K562 (cell line): Measurements from ENCODE around the gene RAB5B. TPM values are rescaled to one million over a fixed set of nuclear protein-coding genes. Genes with fewer than 3 reads are reported as not detected.

ENCODE experiments used
- BMI1 ChIP-seq: fragments of 150-350 bp; IDR thresholded peaks from 2 replicates; pipeline ENCODE4 v1.6.1; 2014; ENCODE audit warnings: low read length
- DDX20 ChIP-seq: fragments of 450-650 bp; IDR thresholded peaks from 2 replicates; pipeline ENCODE4 v1.6.1; 2016; ENCODE audit warnings: missing genetic modification characterization, low read depth, mild to moderate bottlenecking, missing compliant biosample characterization, moderate library complexity
- EWSR1 ChIP-seq: fragments of 450-650 bp; IDR thresholded peaks from 2 replicates; pipeline ENCODE4 v1.6.1; 2018; ENCODE audit warnings: borderline replicate concordance, mild to moderate bottlenecking, low read depth, moderate library complexity; ENCODE audit not compliant: partially characterized antibody
- HCFC1 ChIP-seq: IDR thresholded peaks from 2 replicates; pipeline ENCODE4 v1.6.1; 2012; ENCODE audit warnings: low read depth, low read length, improper control_type of control experiment
- HDAC6 ChIP-seq: IDR thresholded peaks from 2 replicates; pipeline ENCODE4 v1.6.1; 2012; ENCODE audit warnings: low read depth, mild to moderate bottlenecking, control low read depth, inconsistent platforms, low read length, moderate library complexity
- HNRNPLL ChIP-seq: fragments of 200-400 bp; formaldehyde crosslinking; IDR thresholded peaks from 2 replicates; pipeline ENCODE4 v1.6.1; 2017; ENCODE audit warnings: low read length, low read depth, mild to moderate bottlenecking; ENCODE audit not compliant: poor library complexity, severe bottlenecking
- HSF4 ChIP-seq: fragments of 250-450 bp; sonication (Bioruptor Pico); IDR thresholded peaks from 2 replicates; pipeline ENCODE4 v2.1.2; 2022; ENCODE audit warnings: mild to moderate bottlenecking, moderate library complexity, borderline replicate concordance
- LEF1 ChIP-seq: fragments of 450-650 bp; IDR thresholded peaks from 2 replicates; pipeline ENCODE4 v1.6.1; 2016; ENCODE audit warnings: mild to moderate bottlenecking
- NFRKB ChIP-seq: fragments of 450-650 bp; IDR thresholded peaks from 2 replicates; pipeline ENCODE4 v1.6.1; 2016; ENCODE audit warnings: low read depth
- POLR2A ChIP-seq: fragments of 450-650 bp; conservative IDR thresholded peaks from 2 replicates; pipeline ENCODE4 v1.6.1; 2016
- POLR2H ChIP-seq: IDR thresholded peaks from 2 replicates; pipeline ENCODE4 v1.6.1; 2016; ENCODE audit warnings: missing genetic modification characterization, low read depth, mild to moderate bottlenecking, control low read depth, missing compliant biosample characterization, moderate library complexity
- POLR3A ChIP-seq: IDR thresholded peaks from 2 replicates; pipeline ENCODE4 v1.6.1; 2011; ENCODE audit warnings: borderline replicate concordance, mild to moderate bottlenecking, moderate library complexity; ENCODE audit not compliant: insufficient read length, insufficient read depth; ENCODE audit errors: extremely low read depth
- PREB ChIP-seq: sonication (generic); formaldehyde crosslinking; IDR thresholded peaks from 2 replicates; pipeline ENCODE4 v1.8.1; 2023; ENCODE audit warnings: mild to moderate bottlenecking, missing genetic modification reagents
- PRPF4 ChIP-seq: fragments of 200-400 bp; formaldehyde crosslinking; IDR thresholded peaks from one replicate; pipeline ENCODE4 v1.6.1; 2017; ENCODE audit warnings: low read length, low read depth, mild to moderate bottlenecking; ENCODE audit not compliant: insufficient read depth, poor library complexity, severe bottlenecking
- SMARCA5 ChIP-seq: fragments of 450-650 bp; IDR thresholded peaks from 2 replicates; pipeline ENCODE4 v1.6.1; 2016
- STAT5B ChIP-seq: fragments of 250-450 bp; sonication (Bioruptor Pico); IDR thresholded peaks from 2 replicates; pipeline ENCODE4 v1.8.0; 2021; ENCODE audit warnings: mild to moderate bottlenecking, inconsistent platforms
- ZBTB8A ChIP-seq: fragments of 450-650 bp; IDR thresholded peaks from 2 replicates; pipeline ENCODE4 v1.6.1; 2018; ENCODE audit warnings: mild to moderate bottlenecking, moderate library complexity; ENCODE audit not compliant: partially characterized antibody
- ZC3H11A ChIP-seq: IDR thresholded peaks from 2 replicates; pipeline ENCODE4 v1.6.1; 2012; ENCODE audit warnings: low read depth, low read length, improper control_type of control experiment
- ZC3H8 ChIP-seq: fragments of 450-650 bp; IDR thresholded peaks from 2 replicates; pipeline ENCODE4 v1.6.1; 2017
- ZNF639 ChIP-seq, 2 experiments: fragments of 200-800 bp in 1 of 2; sonication (Bioruptor generic) in 1 of 2; sonication (generic) in 1 of 2; formaldehyde crosslinking in 1 of 2; IDR thresholded peaks in 1 of 2; conservative IDR thresholded peaks in 1 of 2; 2 replicates each; pipeline versions ENCODE4 v1.5.0 to v1.6.1; 2016 to 2020; ENCODE audit warnings: missing compliant biosample characterization in 1 of 2, missing genetic modification characterization in 1 of 2, missing genetic modification reagents in 1 of 2
- polyA plus RNA-seq, 8 experiments: library from polyadenylated mRNA; depleted of rRNA in 4 of 8; stranded (reverse) in 5 of 8; unstranded in 3 of 8; fragments of >200 nt; fragmentation: Nextera tagmentation in 2 of 8; fragmentation: Illumina TruSeq in 1 of 8; extraction: Ambion mirVana in 2 of 8; extraction: Trizol in 1 of 8; gene quantifications; 2 replicates each; pipeline versions ENCODE4 v1.2.1 to v1.2.3, GENCODE V29; 2011 to 2014; ENCODE audit warnings: inconsistent platforms in 1 of 8, missing spikeins in 1 of 8
- total RNA-seq, 7 experiments: library from RNA; depleted of rRNA in 6 of 7; stranded (reverse); fragments of >200 nt in 6 of 7; fragmentation: Illumina TruSeq in 2 of 7; extraction: Trizol in 2 of 7; gene quantifications; 2 replicates each; pipeline versions ENCODE4 v1.2.1 to v1.2.3, GENCODE V29; 2011 to 2021; ENCODE audit warnings: low replicate concordance in 1 of 7
- TF ChIP-seq, protein P1 (sequence below): fragments of 250-450 bp; sonication (Bioruptor Pico); IDR thresholded peaks from 2 replicates; pipeline ENCODE4 v1.8.0; 2022; ENCODE audit warnings: moderate library complexity, mild to moderate bottlenecking, inconsistent platforms
- TF ChIP-seq, protein P2 (sequence below): sonication (generic); formaldehyde crosslinking; IDR thresholded peaks from 2 replicates; pipeline ENCODE4 v1.8.0; 2022; ENCODE audit warnings: mild to moderate bottlenecking, missing genetic modification reagents
- TF ChIP-seq, protein P3 (sequence below): fragments of 250-450 bp; sonication (Bioruptor Pico); IDR thresholded peaks from 2 replicates; pipeline ENCODE4 v1.8.0; 2022; ENCODE audit warnings: inconsistent platforms

The RAB5B gene
- total and polyA plus RNA-seq, 9 of the 15 experiments (the other 6 are each of a cell fraction or from before 2014, with no cell fraction given), result 6.8 to 73.8 (median 25.2) TPM

DNA sequence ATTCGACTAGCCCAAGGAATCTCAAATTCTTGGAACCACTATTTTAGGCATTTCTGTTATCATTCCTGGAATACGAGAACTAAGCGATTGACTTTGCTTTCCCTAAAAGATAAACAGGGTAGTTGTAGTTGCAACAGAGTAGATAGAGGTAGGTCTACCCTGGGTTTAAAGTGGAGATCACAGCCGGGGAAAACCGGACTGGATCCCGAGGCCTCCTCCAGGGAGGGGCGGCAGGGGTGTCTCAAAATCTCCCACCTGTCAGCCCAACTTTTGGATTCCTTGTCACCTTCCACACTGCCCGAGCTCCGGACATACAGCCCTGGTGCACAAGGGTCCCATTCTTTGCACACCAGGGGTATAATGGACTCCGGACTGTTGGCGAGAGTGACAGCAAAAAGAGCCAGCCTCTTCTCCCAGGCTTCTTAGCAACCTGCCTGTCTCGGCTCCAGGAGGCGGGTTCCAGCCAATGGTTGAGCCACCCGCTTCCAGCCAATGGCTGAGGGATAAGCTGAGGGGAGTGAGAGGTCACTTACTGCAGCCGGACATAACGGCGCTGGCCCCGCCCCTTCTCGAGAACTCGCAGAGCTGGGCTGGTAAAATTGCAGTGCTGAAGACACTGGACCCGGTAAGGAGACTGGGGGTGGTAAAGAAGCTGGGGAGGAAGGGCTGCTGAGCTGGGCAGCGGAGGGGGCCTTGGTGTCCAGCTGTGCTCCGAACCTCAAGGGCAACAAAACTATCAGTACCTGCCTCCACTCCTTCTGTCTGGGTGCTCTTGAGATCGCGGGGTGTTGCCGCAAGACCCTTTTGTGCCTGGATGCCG lies 23.0 kb downstream of the RAB5B start, which contains the start of gene SUOX (continued):
- TF ChIP-seq, protein P1, sequence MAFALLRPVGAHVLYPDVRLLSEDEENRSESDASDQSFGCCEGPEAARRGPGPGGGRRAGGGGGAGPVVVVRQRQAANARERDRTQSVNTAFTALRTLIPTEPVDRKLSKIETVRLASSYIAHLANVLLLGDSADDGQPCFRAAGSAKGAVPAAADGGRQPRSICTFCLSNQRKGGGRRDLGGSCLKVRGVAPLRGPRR (CRISPR knock-in tag), result no peak
- TF ChIP-seq PREB (CRISPR knock-in tag) (no peak), DDX20 (no peak), HNRNPLL (no peak), SMARCA5 (no peak; the same call in 1 of the 2 replicates), EWSR1 (no peak), HSF4 (CRISPR knock-in tag) (no peak), POLR2H (tag) (peak; percentile 68; the same call in 1 of the 2 replicates), ZC3H8 (no peak), HDAC6 (no peak), NFRKB (no peak), POLR2A (peak; percentile 83), BMI1 (no peak), STAT5B (CRISPR knock-in tag) (no peak), HCFC1 (0 out of 2 replicates have a peak, but pooled peaks have one; percentile 31), ZBTB8A (no peak), LEF1 (no peak; the same call in 1 of the 2 replicates), ZNF639 (CRISPR knock-in tag; conservative IDR thresholded peaks at IDR 0.05 in 1 of 2, IDR thresholded peaks at IDR 0.05 in 1 of 2) (0 out of 4 replicates have a peak, but pooled peaks of 1 of the 2 experiments have one; percentile 7), PRPF4 (no peak), POLR3A (no peak), ZC3H11A (no peak)
- TF ChIP-seq, protein P2, sequence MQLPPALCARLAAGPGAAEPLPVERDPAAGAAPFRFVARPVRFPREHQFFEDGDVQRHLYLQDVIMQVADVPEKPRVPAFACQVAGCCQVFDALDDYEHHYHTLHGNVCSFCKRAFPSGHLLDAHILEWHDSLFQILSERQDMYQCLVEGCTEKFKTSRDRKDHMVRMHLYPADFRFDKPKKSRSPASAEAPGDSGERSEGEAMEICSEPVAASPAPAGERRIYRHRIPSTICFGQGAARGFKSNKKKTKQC (CRISPR knock-in tag), result no peak
- TF ChIP-seq, protein P3, sequence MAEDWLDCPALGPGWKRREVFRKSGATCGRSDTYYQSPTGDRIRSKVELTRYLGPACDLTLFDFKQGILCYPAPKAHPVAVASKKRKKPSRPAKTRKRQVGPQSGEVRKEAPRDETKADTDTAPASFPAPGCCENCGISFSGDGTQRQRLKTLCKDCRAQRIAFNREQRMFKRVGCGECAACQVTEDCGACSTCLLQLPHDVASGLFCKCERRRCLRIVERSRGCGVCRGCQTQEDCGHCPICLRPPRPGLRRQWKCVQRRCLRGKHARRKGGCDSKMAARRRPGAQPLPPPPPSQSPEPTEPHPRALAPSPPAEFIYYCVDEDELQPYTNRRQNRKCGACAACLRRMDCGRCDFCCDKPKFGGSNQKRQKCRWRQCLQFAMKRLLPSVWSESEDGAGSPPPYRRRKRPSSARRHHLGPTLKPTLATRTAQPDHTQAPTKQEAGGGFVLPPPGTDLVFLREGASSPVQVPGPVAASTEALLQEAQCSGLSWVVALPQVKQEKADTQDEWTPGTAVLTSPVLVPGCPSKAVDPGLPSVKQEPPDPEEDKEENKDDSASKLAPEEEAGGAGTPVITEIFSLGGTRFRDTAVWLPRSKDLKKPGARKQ (CRISPR knock-in tag), result no peak
